Measurements from ENCODE around the gene TMC1.
"Not testable (repeated sequence)": the region's sequence is repeated elsewhere in the genome, so short reads cannot be mapped to it uniquely, and the experiment has no call there.

TMC1 gene

DNA sequence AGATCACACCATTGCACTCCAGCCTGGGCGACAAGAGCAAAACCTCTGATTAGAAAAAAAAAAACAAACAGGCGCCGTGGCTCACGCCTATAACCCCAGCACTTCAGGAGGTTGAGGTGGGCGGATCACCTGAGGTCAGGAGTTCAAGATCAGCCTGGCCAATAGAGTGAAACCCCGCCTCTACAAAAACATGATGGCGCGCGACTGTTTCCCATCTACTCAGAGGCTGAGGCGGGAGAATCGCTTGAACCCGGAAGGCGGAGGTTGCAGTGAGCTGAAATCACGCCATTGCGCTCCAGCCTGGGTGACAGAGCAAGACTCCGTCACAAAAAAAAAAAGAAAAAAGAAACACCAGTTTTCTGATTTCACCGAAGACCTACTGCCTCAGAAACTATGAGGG is at the start of gene TMC1:
TSS of gene TMC1 (plus strand) at position 193 of the 400 bp plus-strand sequence. CDS start 127,041 bp downstream, outside the sequence.
- not testable (repeated sequence) for H3K36me3 ChIP-seq (ENCODE audit: control insufficient read depth, insufficient read depth, low read length); H3K9ac ChIP-seq (ENCODE audit: low read length); H3K4me3 ChIP-seq (ENCODE audit: low read length); H3K27ac ChIP-seq (ENCODE audit: low read depth, low read length); H3K27me3 ChIP-seq (ENCODE audit: control insufficient read depth, insufficient read depth, low read length); H3K4me1 ChIP-seq (ENCODE audit: control insufficient read depth, insufficient read depth, low read length)

DNA sequence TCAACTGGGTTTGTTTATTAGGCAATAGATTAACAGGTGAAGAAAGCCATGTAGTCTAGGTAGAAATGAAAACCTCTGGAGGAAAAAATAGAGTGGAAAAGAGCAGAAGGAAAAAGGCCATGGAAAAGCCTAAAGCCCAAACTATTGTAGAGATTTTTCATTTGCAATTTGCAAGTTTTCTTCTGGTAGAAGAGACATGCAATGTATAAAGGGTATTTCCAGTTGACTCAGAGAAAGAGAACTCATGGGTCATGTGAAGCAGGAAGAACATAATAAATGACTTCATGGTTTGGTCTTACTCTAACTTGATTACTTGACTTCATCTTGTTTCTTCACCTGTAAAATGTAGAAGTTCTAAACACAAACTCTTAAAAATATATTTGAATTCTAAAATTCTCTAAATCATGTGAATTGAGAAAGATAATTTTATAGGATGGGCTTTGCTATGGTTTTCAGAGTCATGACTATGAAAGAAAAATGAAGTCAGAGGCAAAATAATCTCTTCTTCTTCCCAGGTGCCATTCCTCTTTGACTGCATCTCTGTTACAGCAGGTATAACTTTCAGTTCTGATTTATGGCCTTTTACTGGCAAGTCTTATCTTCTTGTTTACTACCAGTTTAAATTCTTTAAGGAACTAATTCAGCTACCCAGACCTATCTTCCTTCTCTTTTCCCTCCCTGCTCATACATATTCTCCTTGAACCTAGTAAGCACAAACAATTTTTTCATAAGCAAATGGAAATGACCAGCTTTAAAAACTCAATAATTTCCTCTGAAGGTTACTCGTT is 47.7 kb upstream of the TMC1 start:
- no peak overlapping the region for H3K9ac ChIP-seq (ENCODE audit: low read length)
- H3K27ac ChIP-seq (ENCODE audit: low read depth, low read length): no peak overlapping the region
- no peaks in the 10 kb centered on the region for H3K27me3 ChIP-seq (ENCODE audit: control insufficient read depth, insufficient read depth, low read length)
- H3K36me3 ChIP-seq (ENCODE audit: control insufficient read depth, insufficient read depth, low read length): no peaks in the 10 kb centered on the region
- peaks cover 12% of the 10 kb centered on the region for H3K4me1 ChIP-seq (ENCODE audit: control insufficient read depth, insufficient read depth, low read length)
- H3K4me3 ChIP-seq (ENCODE audit: low read length): no peak overlapping the region

DNA sequence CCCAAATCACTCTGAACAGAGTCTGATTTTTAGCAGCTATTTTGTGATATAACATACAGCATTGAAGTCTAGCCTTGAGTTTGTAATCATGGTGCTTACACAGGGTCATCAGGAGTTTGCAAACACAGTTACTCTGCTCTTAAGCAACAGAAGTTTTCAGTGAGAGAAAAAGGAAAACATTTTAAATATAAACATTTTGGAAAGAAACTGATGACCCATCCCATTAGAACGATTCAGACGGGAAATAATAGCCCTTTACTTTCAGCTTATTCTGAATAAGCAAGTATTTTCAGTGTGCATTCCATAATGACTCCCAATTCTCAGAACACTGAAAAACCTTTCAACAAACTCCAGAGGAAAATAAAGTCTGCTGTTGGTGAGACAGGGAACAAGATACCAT is 46.7 kb upstream of the TMC1 start:
- Histone ChIP-seq H3K27ac (ENCODE audit: low read depth, low read length) (no peak overlapping the region), H3K36me3 (ENCODE audit: control insufficient read depth, insufficient read depth, low read length) (no peaks in the 10 kb centered on the region), H3K27me3 (ENCODE audit: control insufficient read depth, insufficient read depth, low read length) (no peaks in the 10 kb centered on the region), H3K9ac (ENCODE audit: low read length) (no peak overlapping the region), H3K4me1 (ENCODE audit: control insufficient read depth, insufficient read depth, low read length) (peaks cover 12% of the 10 kb centered on the region), H3K4me3 (ENCODE audit: low read length) (no peak overlapping the region)

DNA sequence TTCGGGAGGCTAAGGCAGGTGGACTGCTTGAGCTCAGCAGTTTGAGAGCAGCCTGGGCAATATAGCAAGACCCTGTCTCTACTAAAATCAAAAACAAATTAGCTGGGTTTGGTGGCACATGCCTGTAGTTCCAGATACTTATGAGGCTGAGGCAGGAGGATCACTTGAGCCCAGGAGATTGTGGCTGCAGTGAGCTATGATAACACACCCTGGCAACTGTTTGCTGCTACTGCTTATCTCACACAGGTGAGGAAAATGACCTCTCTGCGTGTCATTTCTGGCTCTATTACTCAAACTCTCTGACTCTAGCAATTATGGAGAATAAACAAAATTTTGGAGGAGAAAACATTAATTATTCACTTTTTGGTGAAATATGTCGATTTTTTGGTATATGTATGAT is 45.3 kb upstream of the TMC1 start:
- Histone ChIP-seq H3K36me3 (ENCODE audit: control insufficient read depth, insufficient read depth, low read length) (no peaks in the 10 kb centered on the region), H3K27ac (ENCODE audit: low read depth, low read length) (no peak overlapping the region), H3K27me3 (ENCODE audit: control insufficient read depth, insufficient read depth, low read length) (no peaks in the 10 kb centered on the region), H3K4me1 (ENCODE audit: control insufficient read depth, insufficient read depth, low read length) (peaks cover 12% of the 10 kb centered on the region), H3K9ac (ENCODE audit: low read length) (no peak overlapping the region), H3K4me3 (ENCODE audit: low read length) (no peak overlapping the region)

DNA sequence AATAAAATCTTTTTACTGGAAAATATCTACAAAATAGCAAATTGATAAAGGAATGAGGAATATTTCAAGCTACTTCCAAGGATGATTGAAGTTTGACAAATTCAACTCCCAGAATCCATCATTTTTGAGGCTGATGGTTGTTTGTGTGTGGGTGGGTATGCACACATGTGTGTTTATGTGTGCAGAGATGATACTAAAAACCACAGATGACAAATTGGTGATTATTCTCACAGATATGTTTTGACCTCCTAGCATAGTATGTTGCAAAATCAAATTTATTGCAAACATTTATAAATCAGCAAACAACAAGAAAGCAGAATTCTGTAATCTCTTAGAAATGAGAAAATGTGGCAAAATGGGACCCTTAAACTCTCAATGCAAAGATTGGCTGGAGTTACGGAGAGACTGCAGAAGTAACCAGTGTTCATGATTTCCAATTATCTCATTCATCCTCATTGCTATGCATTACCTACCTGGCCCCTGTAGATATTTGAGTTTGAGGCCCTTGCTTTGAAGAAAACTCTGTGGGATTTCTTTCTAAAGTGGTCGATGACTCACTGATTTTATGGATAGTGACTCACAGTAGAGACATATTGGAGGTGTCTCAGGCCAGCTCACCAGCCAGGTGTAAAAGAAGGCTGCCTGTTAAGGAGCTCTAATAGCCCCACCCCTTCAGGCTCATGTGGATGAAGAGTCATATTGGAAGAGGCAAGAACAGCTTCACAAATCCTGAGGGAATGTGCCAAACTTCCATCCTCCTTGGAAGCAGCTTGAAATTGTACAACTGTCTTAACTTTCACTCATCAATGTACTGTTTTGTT is 44.6 kb upstream of the TMC1 start:
- Histone ChIP-seq H3K27me3 (ENCODE audit: control insufficient read depth, insufficient read depth, low read length) (no peaks in the 10 kb centered on the region), H3K4me3 (ENCODE audit: low read length) (no peak overlapping the region), H3K27ac (ENCODE audit: low read depth, low read length) (no peak overlapping the region), H3K4me1 (ENCODE audit: control insufficient read depth, insufficient read depth, low read length) (peaks cover 12% of the 10 kb centered on the region), H3K36me3 (ENCODE audit: control insufficient read depth, insufficient read depth, low read length) (no peaks in the 10 kb centered on the region), H3K9ac (ENCODE audit: low read length) (no peak overlapping the region)

DNA sequence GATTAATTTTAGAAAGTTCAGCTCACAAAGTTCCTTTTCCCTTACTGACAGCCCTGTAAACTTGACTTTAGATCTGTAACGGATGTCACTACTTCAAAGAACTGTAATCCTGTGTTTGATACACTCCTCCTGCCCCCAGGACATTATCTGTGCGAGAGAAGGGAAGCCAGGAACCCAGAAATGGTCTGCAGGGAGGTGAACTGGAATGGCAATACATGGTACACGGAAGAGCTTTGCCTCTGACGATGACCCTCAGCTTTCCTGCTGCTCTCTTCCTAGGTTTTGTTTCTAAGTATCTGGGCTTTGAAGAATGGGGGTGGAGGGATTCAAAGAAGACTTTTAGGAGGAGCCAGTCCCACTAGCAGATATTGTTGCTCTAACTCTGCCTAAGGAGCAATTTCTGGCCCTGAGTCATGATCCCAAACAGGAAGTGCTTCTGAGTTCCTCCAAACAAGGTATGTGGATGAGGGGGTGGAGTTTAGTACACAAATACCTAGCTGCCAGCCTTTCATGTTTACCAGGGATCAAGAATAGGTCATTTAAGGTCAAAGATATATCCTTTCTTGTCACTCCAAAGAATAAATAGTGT is 43.4 kb upstream of the TMC1 start:
- Histone ChIP-seq H3K4me1 (ENCODE audit: control insufficient read depth, insufficient read depth, low read length) (peaks cover 12% of the 10 kb centered on the region), H3K27me3 (ENCODE audit: control insufficient read depth, insufficient read depth, low read length) (no peaks in the 10 kb centered on the region), H3K36me3 (ENCODE audit: control insufficient read depth, insufficient read depth, low read length) (no peaks in the 10 kb centered on the region), H3K9ac (ENCODE audit: low read length) (no peak overlapping the region), H3K4me3 (ENCODE audit: low read length) (no peak overlapping the region), H3K27ac (ENCODE audit: low read depth, low read length) (no peak overlapping the region)

DNA sequence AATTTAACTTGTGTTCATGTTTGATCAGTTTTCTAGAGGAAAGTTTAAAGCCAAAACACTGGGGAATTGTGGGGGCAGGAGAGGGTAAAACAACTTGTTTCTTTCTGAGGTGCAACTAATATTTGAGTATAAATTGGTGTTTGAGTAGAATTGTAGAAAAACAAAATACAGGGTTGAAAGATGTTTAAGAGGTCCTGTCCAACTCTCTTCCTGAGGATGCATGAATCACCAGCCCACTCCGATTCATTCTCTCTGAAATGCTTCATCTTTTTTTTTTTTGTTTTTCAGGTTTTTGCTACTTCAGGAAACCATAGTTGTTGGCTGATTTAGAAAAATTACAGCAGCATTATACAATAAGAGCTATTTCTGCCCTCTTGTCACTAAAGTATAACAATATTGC is 42.4 kb upstream of the TMC1 start:
- Histone ChIP-seq H3K4me3 (ENCODE audit: low read length) (no peak overlapping the region), H3K27ac (ENCODE audit: low read depth, low read length) (no peak overlapping the region), H3K9ac (ENCODE audit: low read length) (no peak overlapping the region), H3K27me3 (ENCODE audit: control insufficient read depth, insufficient read depth, low read length) (no peaks in the 10 kb centered on the region), H3K36me3 (ENCODE audit: control insufficient read depth, insufficient read depth, low read length) (no peaks in the 10 kb centered on the region), H3K4me1 (ENCODE audit: control insufficient read depth, insufficient read depth, low read length) (peaks cover 12% of the 10 kb centered on the region)

DNA sequence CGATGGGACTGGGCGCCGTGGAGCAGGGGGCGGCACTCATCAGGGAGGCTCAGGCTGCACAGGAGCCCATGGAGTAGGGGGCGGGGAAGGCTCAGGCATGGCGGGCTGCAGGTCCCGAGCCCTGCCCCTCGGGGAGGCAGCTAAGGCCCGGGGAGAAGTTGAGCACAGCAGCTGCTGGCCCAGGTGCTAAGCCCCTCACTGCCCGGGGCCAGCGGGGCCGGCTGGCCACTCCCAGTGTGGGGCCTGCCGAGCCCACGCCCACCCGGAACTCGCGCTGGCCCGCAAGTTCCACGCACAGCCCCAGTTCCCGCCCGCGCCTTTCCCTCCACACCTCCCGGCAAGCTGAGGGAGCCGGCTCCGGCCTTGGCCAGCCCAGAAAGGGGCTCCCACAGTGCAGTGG is 41.1 kb upstream of the TMC1 start:
- H3K27ac ChIP-seq (ENCODE audit: low read depth, low read length); H3K4me3 ChIP-seq (ENCODE audit: low read length); H3K36me3 ChIP-seq (ENCODE audit: control insufficient read depth, insufficient read depth, low read length); H3K27me3 ChIP-seq (ENCODE audit: control insufficient read depth, insufficient read depth, low read length); H3K9ac ChIP-seq (ENCODE audit: low read length): not testable (repeated sequence)
- H3K4me1 ChIP-seq (ENCODE audit: control insufficient read depth, insufficient read depth, low read length): peaks cover 12% of the 10 kb centered on the region

DNA sequence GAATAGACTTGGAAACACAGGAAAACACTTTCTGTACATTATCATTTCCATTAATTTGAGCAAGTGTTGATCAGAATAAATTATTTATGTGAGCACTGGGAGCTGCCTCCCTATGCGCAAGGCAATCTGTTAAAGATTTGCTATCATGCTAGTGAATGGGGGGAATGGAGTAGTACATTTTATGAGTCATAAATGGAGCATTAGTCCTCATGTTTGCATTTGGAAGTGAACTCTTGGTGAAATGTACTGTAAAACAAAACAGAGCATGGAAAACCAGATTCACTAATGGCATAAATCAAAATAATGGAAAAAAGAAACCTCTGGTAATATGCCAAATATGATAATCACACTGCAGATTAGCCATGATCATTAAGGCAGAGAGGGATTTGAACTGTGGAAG is 40.5 kb upstream of the TMC1 start:
- no peaks in the 10 kb centered on the region for H3K36me3 ChIP-seq (ENCODE audit: control insufficient read depth, insufficient read depth, low read length)
- H3K27ac ChIP-seq (ENCODE audit: low read depth, low read length): no peak overlapping the region

DNA sequence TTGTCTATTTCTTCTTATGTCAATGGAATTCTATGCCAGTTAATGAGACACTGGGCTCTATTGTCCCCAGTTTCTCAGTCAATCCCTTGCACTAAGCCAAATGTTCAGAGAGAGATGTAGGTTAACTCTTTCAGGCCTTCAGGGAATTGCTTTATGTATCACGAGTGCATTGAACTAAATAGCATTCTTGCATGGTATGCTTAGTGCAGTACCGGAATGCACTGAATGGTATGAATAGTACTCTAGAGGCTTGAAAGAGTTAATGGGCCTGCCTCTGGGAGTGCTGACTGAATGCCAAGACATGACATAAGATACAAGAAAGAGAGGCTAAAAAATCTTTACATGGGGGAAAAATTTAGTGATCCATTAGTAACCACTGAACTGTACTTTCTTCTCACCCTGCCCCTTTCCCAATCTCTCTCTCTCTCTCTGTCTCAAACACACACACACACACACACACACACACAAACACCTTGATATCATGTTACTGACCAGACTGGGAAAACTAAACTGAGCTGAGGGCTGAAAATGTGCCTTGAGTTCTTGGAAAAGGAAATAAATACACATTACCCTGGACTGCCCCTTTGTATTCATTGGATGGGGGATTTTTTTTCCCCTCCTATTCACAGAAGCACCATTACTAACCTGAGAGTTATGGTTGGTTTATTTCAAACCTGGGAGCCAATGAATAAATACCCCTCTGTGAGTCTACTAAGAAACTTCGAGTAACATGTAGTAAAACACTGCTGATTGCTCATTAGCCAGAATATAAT is 35.4 kb upstream of the TMC1 start:
- Histone ChIP-seq H3K36me3 (ENCODE audit: control insufficient read depth, insufficient read depth, low read length) (no peaks in the 10 kb centered on the region), H3K27me3 (ENCODE audit: control insufficient read depth, insufficient read depth, low read length) (no peaks in the 10 kb centered on the region), H3K9ac (ENCODE audit: low read length) (no peak overlapping the region), H3K4me3 (ENCODE audit: low read length) (no peak overlapping the region), H3K27ac (ENCODE audit: low read depth, low read length) (no peak overlapping the region), H3K4me1 (ENCODE audit: control insufficient read depth, insufficient read depth, low read length) (no peaks in the 10 kb centered on the region)

More for the DNA sequence above, 40.5 kb upstream of the TMC1 start:
- no peak overlapping the region for H3K9ac ChIP-seq (ENCODE audit: low read length)
- peaks cover 12% of the 10 kb centered on the region for H3K4me1 ChIP-seq (ENCODE audit: control insufficient read depth, insufficient read depth, low read length)
- H3K27me3 ChIP-seq (ENCODE audit: control insufficient read depth, insufficient read depth, low read length): no peaks in the 10 kb centered on the region
- no peak overlapping the region for H3K4me3 ChIP-seq (ENCODE audit: low read length)

DNA sequence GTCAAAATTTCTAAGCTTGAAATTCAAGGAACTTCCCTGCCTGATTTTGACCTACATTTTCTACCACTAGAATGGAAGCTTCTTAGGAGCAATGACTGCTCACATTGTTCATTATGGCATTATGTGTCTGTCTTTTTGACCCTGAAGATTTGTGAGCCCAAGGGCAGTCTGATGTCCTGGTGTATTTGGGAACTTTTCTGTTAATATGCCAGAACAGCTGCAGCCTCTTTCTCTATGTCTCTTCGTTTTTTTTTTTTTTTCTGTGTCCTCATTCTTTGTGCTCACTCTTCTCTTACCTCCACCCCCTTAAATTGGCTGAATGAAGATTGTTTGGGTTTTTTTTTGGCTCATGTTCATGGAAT is 34.8 kb upstream of the TMC1 start:
- Histone ChIP-seq H3K4me3 (ENCODE audit: low read length) (no peak overlapping the region), H3K27me3 (ENCODE audit: control insufficient read depth, insufficient read depth, low read length) (no peaks in the 10 kb centered on the region), H3K36me3 (ENCODE audit: control insufficient read depth, insufficient read depth, low read length) (no peaks in the 10 kb centered on the region), H3K9ac (ENCODE audit: low read length) (no peak overlapping the region), H3K27ac (ENCODE audit: low read depth, low read length) (no peak overlapping the region), H3K4me1 (ENCODE audit: control insufficient read depth, insufficient read depth, low read length) (no peaks in the 10 kb centered on the region)

DNA sequence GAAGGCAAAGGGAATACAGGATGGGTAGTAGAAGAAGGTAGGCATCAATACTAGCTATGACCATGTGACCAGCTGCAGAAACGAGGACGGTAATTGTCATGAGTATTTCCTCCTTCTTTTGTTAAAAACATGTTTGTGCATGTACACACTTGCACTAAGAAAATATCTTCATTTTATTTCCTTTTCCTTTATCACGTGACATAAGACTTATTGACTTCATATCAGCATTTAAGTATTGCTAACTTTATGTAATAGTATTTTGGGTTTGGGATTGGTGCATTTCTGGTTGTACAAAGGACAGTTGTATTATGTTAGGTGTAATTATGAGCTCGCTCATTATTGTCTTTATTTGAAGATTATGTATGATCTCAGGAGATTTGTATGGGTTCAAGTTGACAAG is 33.7 kb upstream of the TMC1 start:
- H3K4me3 ChIP-seq (ENCODE audit: low read length); H3K27ac ChIP-seq (ENCODE audit: low read depth, low read length); H3K36me3 ChIP-seq (ENCODE audit: control insufficient read depth, insufficient read depth, low read length); H3K27me3 ChIP-seq (ENCODE audit: control insufficient read depth, insufficient read depth, low read length); H3K9ac ChIP-seq (ENCODE audit: low read length); H3K4me1 ChIP-seq (ENCODE audit: control insufficient read depth, insufficient read depth, low read length): not testable (repeated sequence)

Data from rectal smooth muscle tissue (tissue), 1 donor.